CD4-positive, alpha-beta T cell treated with Interleukin-12 subunit alpha and Interleukin-12 subunit beta, for 1 hour (primary cell): ENCODE results near the gene MFSD12.

ENCODE experiments used
- DNase-seq: peaks from one replicate; pipeline ENCODE4 v3.0.0-alpha.2; 2020

Gene MFSD12

DNA sequence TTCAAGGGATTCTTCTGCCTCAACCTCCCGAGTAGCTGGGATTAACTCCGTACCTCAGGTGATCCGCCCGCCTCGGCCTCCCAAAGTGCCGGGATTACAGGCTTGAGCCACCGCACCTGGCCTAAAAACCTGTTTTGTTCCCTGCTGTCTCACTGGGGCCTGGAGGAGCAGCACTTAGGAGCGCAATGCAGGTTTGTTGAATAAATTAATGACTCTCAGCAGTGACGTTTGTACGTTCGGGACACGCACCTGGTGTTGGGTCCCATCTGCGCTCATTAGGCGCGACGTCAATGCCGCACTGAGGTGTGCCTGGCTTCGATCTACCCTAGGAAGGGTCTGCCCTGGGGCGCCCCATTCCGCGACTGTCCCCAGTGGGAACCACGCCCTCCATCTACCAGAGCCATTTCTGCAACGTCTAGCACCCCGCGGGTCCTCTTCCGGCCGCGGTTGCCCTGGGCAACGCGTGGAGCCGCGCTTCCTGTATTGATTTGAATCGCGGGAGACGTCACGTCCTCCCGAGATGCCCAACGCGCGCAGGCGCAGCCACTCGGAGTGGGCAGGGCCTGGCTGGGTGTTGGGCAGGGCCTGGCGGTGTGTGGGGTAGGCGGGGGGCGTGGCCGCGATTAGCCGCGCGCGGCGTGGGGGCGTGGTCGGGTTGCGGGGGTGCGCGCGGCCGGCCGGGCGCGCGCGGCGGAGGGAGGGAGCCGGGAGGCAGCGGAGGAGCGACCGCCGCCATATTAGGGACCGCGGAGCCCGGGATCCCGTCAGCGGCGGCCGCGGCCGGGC, 51.6 kb downstream of the MFSD12 start, which contains the start of gene FZR1:
Gene FZR1, plus strand, starts transcription at position 714 of the 786 bp plus-strand sequence. CDS start 16,679 bp downstream, outside the sequence.
- peak; percentile 100 for DNase-seq

DNA sequence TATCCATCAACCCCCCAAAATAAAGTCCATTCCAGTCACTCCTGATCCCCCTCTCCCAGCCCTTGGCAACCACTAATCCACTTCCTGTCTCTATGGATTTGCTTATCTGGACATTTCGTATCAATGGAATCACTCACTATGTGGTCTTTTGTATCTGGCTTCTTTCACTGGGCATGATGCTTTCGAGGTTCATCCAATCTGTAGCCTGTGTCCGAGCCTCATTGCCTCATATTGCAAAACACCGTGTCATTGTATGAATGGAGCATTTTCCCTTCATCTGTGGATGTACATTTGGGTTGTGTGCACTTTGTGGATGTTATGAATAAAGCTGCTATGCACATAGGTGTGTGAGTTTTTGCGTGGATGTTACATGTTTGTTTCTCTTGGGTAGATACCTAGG, 52.7 kb downstream of the MFSD12 start:
- no peak for DNase-seq

- no peak for DNase-seq
Measured at GRCh38 chr19:3503036-3503572, 54.3 kb downstream of the MFSD12 start.

DNA sequence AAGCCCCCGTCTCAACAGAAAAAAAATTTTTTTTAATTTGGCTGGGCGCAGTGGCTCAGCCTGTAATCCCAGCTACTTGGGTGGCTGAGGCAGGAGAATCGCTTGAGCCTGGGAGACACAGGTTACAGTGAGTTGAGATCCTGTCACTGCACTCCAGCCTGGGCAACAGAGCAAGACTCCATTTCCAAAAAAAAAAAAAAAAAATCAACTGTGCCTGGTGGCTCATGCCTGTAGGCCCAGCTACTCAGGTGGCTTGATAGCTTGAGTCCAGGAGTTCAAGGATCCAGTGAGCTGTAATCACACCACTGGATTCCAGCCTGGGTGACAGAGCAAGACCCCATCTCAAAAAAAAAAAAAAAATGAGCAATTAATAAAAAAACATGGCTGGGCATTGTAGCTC, 55.6 kb downstream of the MFSD12 start:
- no peak for DNase-seq

DNA sequence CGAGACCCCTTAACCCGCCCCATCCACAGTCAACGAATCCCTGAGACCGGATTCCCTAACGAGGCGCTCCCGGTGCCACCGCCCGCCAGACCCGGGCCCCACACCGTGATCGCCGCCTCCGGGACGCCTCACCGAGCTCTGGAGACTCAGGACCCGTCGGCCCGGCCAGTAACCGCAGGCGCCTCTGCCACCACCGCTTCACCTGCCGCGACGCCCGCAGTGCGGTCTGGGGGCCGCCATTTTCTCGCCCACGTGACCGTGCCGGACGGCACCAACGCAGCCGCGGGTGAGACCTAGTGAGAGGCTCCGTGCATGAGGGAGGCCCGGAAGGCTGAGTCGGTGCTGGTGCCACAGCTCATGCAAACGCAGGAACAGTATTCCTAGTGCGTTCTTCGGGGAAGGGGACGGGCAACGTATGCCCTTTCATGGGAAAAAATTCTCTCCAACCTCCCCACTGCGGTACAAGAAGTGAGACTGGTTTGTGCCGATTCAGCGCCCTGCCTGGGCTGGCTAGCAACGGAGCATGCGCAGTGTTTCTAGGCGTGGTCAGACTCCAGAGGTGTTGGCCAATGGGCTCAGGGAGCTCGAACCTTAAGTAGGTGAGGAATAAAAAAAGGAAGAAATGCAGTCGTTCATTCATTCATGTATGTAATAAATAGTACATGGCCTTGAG, 56.8 kb downstream of the MFSD12 start, which contains the start of gene DOHH:
Gene DOHH, minus strand, starts transcription at position 246 of the 673 bp plus-strand sequence. CDS start 3,860 bp downstream, outside the sequence.
- peak; percentile 96 for DNase-seq

GRCh38 chr19:3499738-3500428, 57.5 kb downstream of the MFSD12 start:
- no peak for DNase-seq

DNA sequence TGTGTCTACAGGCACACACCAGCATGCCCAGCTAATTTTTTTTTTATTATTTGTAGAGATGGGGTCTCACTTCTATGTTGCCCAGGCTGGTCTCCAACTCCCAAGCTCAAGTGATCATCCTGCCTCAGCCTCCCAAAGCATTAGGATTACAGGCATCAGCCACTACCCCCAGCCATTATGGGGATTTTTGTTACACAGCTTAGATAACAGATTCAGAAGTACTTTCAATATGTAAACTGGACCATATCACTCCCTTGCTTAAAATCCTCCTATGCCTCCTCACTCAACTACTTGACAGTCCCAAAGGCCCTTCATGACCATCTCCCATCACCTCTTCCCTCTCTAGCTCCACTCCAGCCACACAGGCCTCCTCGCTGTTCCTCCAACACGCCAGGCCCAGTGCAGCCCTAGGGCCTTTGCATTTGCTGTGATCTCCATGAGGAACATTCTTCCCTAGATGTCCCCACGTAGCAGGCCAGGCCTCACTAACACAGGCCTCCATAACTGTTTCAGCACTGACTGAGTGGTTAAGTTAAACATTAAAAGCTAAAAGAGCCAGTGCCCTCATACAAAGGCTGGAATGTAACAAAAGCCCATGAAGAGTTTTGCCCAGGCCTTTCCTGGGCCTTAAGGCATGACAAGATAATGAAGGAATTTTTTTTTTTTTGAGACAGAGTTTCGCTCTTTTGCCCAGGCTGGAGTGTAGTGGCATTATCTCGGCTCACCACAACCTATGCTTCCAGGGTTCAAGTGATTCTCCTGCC, 59.4 kb downstream of the MFSD12 start:
- no peak for DNase-seq

- no peak for DNase-seq
Measured at GRCh38 chr19:3496392-3497273, 60.8 kb downstream of the MFSD12 start.

- DNase-seq, result peak; percentile 60
Measured at GRCh38 chr19:3494559-3494958, 62.8 kb downstream of the MFSD12 start.
